Measurements from ENCODE around the gene OSBPL5. TPM values are rescaled to one million over a fixed set of nuclear protein-coding genes. Genes with fewer than 3 reads are reported as not detected.

OSBPL5 gene
- total RNA-seq, 4 donors from 2014 or later, result 24.7 to 83.3 (median 48.2) TPM

DNA sequence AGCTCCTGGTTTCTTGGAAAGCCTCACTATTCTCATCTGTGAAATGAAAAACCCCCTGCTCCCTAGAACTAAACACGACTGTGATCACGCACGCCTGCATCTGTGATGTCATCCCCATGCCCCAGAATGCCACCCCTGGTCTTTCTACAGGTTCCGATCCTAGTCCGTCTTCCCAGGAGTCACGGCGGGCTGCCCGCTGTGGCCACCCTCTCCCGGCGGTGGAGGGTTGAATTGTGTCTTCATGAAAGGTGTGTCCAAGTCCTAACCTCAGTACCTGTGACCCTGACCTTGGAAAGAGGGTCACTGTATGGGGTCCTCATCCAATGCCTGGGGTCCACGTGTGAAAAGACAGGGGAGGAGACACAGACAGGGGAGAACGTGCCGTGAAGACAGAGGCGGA is 14.4 kb downstream of the OSBPL5 start:
- Histone ChIP-seq H3K9me3 (no peaks in the 10 kb centered on the region), H3K27me3 (no peaks in the 10 kb centered on the region), H3K36me3 (no peaks in the 10 kb centered on the region), H3K4me3 (no peak overlapping the region), H3K27ac (no peak overlapping the region), H3K4me1 (peaks cover 0 to 27% of the 10 kb centered on the region in 2 donors)
- intact Hi-C loops (cut with DNase I; ENCODE audit: low total_unique reads), result no loop called here
- TF ChIP-seq, protein P1, sequence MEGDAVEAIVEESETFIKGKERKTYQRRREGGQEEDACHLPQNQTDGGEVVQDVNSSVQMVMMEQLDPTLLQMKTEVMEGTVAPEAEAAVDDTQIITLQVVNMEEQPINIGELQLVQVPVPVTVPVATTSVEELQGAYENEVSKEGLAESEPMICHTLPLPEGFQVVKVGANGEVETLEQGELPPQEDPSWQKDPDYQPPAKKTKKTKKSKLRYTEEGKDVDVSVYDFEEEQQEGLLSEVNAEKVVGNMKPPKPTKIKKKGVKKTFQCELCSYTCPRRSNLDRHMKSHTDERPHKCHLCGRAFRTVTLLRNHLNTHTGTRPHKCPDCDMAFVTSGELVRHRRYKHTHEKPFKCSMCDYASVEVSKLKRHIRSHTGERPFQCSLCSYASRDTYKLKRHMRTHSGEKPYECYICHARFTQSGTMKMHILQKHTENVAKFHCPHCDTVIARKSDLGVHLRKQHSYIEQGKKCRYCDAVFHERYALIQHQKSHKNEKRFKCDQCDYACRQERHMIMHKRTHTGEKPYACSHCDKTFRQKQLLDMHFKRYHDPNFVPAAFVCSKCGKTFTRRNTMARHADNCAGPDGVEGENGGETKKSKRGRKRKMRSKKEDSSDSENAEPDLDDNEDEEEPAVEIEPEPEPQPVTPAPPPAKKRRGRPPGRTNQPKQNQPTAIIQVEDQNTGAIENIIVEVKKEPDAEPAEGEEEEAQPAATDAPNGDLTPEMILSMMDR (IDR thresholded peaks at IDR 0.05), result no peak
- no peak for TF ChIP-seq POLR2A (IDR thresholded peaks at IDR 0.05)
- DNase-seq, result no peak

DNA sequence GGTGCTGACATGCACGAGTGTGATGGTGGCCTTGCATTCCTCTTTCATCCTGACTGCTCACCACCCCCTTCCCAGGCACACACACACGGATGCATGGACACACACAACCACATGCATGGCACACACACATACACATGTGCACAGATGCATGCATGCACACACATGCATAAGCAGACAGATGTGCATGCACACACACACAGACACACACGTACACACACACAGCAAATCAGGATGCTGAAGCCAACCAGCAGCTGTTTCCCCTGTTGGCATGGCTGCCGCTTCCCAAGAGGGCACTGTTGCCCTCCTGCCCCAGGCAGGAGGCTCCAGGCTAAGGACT is 15.3 kb downstream of the OSBPL5 start:
- Histone ChIP-seq H3K4me1 (peaks cover 0 to 25% of the 10 kb centered on the region in 2 donors), H3K9me3 (no peaks in the 10 kb centered on the region), H3K4me3 (no peak overlapping the region), H3K27ac (no peak overlapping the region), H3K27me3 (no peaks in the 10 kb centered on the region), H3K36me3 (no peaks in the 10 kb centered on the region)
- intact Hi-C loops (cut with DNase I; ENCODE audit: low total_unique reads), result no loop called here
- no peak for DNase-seq
- no peak for TF ChIP-seq POLR2A (IDR thresholded peaks at IDR 0.05)
- TF ChIP-seq, protein P1 (IDR thresholded peaks at IDR 0.05), result no peak

DNA sequence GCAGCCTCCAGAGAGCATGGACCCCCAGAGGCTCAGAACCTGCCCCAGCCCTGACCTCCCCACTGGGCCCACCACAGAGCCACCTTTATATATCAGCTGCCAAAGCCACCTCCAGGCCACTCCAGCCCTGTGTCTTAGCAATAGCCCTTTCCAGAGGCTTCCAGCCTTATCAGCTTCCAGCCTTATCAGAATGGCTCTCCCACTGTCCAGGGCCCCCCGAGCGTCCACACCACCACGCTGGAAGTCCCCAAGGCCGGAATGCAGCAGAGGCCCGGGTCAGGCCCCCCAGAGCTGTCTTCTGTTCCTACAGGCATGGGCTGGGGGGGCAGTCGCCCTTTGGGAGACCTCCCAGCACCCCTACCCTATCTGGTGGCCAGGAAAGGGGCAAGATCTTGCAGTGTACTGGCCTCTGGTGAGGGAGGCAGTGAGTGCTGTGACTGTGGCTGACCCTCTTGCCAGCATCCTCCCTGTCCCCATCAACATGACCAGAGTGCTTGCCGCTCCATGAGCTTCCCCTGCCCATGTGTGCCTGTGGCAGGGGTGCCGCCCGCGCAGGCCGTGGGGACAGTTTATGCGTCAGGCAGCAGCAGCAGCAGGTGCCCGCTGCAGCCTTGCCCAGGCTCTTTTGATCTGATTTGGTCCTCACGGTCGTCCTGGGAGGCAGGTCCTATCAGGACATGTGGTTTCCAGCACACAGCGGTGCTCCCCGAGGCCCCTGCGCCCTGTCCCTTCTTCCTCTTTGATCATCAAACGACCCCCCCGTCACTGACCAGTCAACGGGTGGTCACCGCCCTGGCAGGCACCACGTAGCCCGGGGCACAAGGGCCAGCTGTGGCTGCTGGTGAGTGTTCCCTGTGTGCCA is 15.9 kb downstream of the OSBPL5 start:
- H3K36me3 ChIP-seq, result no peaks in the 10 kb centered on the region
- TF ChIP-seq, protein P1 (IDR thresholded peaks at IDR 0.05), result no peak
- intact Hi-C loops (cut with DNase I; ENCODE audit: low total_unique reads), result no loop called here
- no peak overlapping the region for H3K4me3 ChIP-seq
- DNase-seq, result no peak
- H3K9me3 ChIP-seq, result no peaks in the 10 kb centered on the region
- no peaks in the 10 kb centered on the region for H3K27me3 ChIP-seq
- no peak overlapping the region for H3K27ac ChIP-seq
- peaks cover 0 to 22% of the 10 kb centered on the region in 2 donors for H3K4me1 ChIP-seq

DNA sequence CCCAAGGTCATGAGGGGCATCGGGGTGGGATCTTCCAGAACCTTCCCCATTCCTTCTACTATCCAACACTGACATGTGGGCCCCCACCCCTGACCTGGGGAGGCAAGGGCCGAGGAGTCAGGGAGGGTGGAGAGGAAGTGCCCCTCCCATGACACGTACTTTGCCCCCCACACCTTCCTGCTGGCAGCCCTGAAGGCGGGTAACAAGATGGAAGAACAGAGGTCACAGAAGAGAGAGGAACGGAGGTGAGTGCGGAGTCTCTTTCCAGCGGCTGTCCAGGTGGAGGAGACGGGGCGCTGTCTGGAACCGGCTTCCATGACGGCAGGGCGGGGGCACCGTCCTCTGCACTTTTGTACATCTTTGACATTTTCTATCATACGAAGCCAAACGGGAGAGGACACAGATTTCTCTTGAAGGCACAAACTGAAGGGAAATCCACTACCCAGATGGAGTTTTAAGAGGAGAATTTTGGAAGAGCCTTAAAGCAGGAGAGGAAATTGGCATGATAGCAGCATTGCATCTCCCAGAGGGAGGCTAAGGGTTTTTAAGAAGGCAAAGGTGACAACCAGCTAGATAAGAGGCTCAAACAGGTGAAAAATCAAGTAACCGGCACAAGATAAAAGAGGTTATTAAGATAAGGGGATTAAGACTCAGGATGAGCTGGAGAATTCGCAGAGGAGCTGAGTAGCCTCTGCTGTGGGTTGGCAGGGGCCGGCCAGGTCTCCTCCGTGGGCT is 16.7 kb downstream of the OSBPL5 start:
- intact Hi-C loops (cut with DNase I; ENCODE audit: low total_unique reads), result no loop called here
- no peak for TF ChIP-seq POLR2A (IDR thresholded peaks at IDR 0.05)
- TF ChIP-seq, protein P1 (IDR thresholded peaks at IDR 0.05), result no peak
- Histone ChIP-seq H3K36me3 (no peaks in the 10 kb centered on the region), H3K27ac (no peak overlapping the region), H3K27me3 (no peaks in the 10 kb centered on the region), H3K9me3 (no peaks in the 10 kb centered on the region), H3K4me3 (no peak overlapping the region), H3K4me1 (peaks cover 0 to 14% of the 10 kb centered on the region in 2 donors)
- DNase-seq, result no peak

DNA sequence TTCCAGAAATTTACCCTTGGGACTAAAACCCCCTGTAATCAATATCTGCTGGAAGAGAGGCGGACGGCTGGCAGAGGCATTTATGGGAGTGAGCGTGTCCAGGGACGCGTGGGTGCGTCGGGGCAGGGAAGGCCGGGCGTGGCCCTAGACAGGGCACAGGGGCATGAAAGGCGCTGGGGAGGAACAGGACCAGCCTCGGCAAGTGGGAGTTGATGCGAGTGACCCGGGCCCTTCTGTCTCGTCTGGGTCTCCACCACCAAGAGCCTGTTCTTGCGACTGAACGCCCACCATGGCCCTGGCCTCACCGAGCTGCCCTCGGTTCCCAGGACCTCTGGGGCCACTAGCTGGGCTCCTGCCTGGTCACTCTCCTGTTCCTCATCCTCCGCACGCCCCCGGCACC is 17.5 kb downstream of the OSBPL5 start:
- intact Hi-C loops (cut with DNase I; ENCODE audit: low total_unique reads), result no loop called here
- Histone ChIP-seq H3K4me3 (no peak overlapping the region), H3K9me3 (no peaks in the 10 kb centered on the region), H3K27me3 (no peaks in the 10 kb centered on the region), H3K4me1 (peaks cover 0 to 12% of the 10 kb centered on the region in 2 donors), H3K27ac (no peak overlapping the region), H3K36me3 (no peaks in the 10 kb centered on the region)
- TF ChIP-seq, protein P1 (IDR thresholded peaks at IDR 0.05), result no peak
- no peak for TF ChIP-seq POLR2A (IDR thresholded peaks at IDR 0.05)
- DNase-seq, result no peak

Data from uterus (tissue), 4 donors.